Stimulated activated CD4-positive, alpha-beta T cell treated with anti-CD3 and anti-CD28 coated beads, Interleukin-15, amount 100 ng/mL, for 48 hours (primary cell): ENCODE data around the gene CMSS1.

Source experiments
- DNase-seq, 2 donors: peaks; one replicate each; pipeline ENCODE4 v3.0.0-alpha.2; 2020; ENCODE audit warnings: low read depth in 2 of 2

CMSS1 gene

DNA sequence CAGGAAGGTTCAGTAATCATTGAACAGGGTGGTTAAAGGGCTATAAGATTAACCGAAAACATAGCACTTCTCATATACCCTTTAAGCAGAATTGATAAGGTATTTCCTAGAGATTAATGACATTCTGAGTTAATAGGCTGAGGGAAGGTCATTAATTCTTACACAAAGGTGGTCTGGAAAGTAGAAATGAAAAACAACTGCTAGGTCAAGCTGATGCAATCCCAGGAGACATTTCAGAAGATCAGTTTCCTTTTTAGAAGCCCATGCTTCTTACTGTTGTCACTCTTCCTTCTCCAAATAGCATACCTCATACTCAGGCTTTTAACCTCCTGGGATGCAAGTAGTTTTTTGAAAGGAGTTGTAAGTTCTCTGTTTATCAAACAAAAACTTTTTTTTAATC is 287.8 kb downstream of the CMSS1 start:
- DNase-seq: no peak

DNA sequence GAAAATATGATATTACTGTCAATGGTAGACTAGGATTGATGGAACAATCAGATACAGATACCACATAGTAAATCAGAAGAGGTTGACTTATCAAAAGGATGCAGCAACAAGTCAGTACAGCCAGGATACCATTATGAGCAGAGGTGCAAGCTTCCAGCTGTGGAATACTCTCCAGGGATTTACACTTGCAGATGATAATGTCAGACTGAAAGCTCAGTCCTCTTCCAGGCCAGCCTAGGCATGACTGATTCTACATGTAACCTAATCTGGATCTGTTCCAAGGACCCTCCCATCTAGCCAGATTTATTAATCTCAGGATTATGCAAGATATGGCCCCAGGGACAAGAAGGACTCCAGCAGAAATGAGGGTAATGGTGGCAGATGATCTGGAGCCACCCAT is 288.4 kb downstream of the CMSS1 start:
- DNase-seq: no peak

DNA sequence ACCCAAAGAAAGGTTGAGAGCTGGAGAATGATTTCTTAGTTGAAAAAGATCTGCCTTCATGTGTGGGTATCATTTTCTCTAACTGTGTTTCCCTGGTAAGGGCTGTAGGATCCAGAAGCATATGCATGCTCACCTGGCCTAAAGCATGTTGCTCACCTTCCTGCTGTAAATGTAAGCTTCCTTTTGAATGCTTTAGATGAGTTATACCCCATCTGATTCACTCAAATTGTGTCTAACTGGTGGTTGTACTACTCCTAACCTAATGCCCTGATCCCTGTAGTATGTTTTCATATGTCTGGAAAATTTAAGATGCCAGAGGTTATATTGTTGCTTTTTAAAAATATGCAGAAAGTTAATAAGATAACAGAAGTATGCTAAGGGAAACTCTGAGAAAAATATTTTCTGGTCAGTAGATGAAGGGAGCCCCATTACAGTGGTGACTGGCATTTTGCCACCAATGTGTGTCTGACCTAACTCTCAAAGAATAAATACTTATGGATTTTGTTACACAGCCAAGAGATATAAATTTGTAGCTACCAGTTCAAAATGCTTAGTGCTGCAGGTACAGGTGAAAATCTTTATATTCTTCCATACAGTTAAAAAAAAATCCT is 289.0 kb downstream of the CMSS1 start:
- DNase-seq: no peak

DNA sequence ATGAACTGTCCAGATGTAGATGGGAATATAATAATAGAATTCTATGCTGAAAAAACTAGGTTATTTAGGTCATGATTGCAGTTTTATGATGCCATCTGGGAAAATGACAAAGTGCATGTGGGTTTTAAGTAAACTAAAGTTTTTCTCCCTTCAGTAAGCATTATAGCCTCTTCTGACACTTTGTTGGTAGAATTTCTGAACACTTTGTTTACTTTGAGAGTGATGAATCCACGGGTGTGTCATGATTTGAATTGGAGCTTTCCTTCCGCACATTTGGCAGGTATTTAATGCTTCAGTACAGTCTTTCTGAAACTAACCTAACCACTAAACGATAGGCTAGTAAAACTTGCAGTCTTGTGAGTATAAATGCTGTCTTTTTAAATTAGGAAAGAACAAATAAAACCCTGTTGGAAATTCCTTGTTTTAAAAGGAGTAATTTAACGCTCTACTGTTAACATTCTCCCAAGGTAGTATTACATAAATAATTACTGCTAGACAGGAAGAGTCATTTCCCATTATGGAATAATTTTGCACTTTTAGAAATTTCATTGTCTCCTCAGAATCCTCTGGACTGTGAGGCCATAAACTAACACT is 289.7 kb downstream of the CMSS1 start:
- no peak for DNase-seq

DNA sequence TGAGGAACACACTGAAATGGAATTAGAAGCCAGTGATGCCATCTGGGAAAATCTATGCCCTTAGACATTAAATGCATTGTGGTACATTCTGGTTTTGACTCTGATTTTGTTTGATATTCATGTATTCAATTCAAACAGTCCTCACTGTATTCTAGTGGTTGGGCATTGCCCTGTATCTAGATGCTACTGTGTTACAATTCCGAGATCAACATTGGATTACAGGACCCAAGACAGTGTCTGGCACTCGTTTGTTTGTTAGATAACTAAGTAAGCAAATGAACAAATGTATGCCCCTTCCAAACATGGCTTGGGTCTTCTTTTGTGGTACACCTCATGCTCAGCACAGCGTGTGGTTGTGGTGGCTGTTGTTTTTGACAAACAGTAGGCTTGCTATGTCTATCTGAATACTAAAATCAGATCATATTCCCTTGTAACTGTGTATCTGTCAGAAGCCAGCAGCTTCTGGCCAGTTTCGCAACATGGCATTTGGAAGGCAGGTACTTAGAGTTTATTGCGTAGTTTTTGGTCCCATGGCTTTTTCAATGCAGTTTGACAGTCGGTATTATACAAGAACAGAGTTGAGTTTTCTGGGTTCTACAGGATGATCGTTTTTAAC is 290.9 kb downstream of the CMSS1 start:
- DNase-seq: no peak

DNA sequence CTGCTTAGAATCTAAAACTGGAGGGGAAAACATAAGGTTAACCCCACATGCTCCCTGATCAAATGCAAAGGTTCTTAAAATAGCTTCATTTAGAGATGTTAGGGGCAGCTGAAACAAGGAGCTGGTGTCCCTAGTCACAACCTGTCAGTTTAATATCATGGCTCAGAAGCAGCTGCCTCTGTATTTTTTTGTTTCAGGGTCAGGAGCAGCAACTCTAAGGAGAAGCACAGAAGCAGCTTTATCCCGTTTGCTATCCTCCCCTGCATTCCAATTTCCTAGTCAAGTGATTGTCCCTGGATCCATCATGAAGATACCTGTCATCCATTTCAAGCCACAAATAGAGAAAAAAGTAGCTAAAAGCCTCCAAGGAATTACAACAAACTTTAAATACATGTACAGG is 292.5 kb downstream of the CMSS1 start:
- DNase-seq: no peak

DNA sequence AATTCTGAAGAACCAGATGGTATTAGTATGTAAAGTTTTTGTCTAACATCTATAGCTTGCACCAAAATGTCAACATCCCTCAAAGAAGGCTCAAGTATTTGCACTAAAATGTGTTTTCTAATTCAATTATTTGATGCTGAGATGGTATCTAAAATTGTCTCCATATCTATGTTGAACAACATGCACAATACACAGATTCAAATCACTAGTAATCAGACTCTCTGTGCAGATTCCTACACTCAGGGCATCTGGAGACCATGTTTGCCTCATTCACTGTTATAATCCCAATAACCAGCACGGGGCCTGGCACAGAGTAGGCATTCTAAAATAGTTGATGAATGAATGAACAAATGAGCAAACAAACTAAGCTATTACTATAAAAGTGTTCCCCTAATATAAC is 294.1 kb downstream of the CMSS1 start:
- no peak for DNase-seq

DNA sequence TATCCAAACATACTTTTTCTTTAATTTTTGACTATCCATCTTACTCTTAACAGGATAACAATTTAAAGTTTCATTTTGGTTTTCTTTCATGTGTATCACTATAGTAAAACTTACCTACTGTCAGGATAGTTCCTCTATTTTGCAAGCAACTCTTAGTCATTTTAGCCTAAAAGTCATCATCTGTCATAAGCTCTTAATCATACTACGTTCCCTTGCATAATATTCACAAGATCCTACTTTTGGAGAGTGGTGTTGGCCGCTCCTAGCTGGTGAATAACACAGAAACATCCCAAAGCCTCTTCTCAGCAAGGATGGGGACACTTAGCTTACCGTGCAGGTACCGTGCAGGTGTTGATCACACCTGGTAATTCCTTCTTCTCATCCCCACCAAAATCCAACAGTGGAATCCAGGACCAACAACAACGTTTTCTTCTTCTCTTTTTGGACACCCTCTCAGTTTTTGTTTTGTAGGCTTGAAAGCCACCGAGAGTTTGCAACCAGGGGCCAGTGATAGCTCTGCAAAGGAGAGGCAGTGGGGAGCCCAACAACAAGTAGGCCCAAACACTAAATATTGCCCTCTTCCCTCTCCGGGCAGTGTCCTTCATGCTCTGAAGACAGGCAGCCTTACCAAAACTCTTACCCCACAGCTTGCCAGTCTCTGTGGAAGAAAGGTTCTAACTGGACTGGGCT is 296.2 kb downstream of the CMSS1 start:
- DNase-seq: no peak

DNA sequence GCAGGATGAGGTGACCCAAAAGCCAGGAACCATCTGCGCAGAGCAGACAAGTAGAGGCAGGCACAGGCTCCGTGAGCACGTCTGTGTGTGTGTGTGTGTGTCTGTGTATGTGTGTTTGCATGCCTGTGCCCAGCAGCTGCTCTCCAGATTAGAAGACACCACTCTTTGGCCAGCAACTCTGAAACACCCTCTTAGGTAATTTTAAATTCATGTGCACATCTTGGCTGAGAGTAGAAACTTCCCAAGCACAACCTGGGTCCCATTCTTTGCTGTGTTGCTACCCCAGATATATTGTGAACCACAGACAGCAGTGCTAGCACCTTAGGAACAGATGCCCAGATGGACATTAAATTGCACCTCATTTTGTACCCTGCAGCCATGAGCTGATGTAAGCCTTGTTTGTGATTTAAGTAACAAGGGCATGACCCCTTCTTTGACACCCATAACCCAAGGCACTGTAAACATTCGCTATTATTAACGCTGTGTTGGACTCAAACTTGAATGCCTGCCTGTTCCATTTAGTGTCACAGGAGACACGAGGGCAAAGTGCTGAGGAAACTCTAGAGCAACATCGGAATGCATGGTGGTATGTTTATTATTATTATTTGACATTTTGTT is 296.9 kb downstream of the CMSS1 start, which contains the start of gene FILIP1L:
TSS of gene FILIP1L (minus strand) at position 89 of the 618 bp plus-strand sequence.
- no peak for DNase-seq

DNA sequence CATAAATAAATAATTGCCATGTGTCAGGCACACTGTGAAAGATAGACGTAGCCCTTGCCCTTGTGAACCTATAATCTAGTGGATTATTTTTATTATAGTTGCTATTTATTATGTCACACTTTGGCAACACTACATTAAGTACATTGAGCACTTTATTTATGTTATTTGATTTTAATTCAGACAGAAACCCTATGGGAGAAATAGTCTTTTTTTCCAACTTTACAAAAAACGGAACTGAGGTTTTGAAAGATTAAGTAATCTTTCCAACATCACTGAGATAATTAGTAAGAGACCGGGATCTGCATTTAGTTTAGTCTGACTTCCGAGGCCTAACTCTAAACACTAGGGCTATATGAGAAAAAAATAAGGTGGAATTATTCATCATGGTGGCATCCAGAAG is 299.4 kb downstream of the CMSS1 start:
- DNase-seq: no peak

DNA sequence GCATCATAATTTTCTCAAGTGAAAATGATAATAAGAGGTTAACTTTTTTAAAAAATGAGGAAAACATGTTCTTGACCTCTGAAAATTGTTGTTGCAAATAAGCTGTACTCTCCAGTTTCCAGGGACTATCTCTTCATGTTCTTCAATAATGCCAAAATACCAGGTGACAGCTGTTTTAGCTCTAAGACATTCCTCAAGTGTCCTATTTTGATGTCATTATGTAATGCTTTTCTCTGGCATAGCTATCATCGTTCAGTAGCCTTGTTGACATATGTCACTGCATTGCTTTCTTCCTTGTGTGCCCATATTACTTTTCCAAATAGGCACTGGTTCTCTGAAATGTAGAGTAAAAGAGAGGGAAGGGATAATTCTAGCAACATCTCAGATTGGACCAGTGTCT is 302.4 kb downstream of the CMSS1 start:
- DNase-seq: no peak

DNA sequence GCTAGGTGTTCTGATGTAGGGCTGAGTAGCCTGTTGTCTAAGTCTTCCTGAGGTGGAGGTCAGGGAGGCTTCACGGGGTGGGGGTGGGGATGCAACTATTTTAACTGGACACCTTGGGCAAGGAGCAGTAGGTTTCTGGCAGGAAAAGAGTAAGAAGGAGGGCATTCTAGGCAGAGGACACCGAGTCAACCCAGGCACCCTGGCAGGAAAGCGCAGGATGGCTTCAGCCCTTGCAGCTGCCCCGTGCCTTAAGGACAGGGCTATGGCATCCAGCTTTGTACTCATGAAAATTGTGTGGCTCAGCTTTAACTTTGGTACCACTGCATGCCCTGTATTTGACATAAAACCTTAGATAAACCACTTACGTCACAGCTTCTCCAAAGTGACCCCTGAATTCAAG is 303.0 kb downstream of the CMSS1 start:
- DNase-seq: no peak

DNA sequence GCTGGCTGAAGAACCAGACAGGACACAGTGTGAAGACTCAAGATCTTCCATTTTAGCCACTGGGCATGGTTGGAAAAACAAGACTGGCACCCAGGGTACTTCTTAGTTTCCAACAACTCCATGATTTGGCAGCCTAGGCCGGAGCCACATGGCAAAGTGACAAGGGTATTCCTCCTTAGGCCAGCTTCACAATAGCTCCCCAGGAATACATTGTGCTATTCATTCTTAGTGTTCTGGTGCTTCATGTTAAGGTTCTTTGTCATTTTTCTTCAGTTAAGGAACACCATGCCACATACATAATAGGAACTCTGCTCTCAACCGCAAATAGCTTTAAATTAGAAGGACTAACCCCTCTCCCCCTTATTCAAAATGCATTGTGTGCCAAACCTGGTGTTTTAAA is 304.7 kb downstream of the CMSS1 start:
- no peak for DNase-seq

DNA sequence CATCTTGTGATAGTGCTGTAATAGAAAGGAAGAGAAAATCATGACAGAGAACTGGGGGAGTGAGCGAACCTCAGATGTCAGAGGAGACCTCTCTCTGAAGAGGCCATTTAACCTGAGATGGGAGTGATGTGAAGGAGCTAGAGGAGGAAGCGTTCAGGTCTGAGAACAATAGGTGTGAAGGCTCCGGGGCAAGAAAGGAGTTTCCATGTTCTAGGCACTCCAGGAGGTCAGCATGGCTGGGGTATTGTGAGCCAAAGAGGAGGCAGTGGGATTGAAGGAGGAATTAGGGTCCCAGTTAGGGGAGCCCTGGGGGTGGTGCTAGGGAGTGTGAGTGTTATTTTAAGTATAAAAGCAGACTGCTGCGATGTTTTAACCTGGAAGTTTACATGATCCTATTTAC is 305.4 kb downstream of the CMSS1 start:
- no peak for DNase-seq

DNA sequence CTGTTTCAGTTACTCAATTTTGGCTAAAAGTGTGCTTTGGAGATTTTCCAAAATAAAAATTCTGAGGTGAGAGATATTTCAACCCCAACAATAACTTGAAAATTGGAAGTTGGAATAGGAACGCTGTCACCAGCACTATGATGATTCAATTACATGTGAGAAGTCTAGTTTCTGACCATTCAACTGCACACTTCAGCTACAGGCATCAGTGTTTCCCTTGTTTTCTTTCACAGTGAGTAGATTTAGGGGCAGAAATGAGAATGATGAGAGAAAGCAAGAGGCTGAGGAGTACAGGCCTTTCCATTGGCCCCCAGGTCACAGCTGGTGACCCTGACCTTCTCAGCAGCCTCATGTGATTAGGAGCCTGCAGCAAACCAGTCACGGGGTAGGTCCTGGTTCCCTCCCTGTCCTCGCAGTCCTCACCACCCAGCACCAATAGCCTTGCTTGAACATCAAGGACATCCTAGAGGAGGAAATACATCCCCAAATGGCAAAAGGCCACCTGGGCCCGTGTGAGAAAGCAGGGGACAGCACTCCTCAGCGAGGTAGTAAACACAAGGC is 306.6 kb downstream of the CMSS1 start:
- DNase-seq: no peak

DNA sequence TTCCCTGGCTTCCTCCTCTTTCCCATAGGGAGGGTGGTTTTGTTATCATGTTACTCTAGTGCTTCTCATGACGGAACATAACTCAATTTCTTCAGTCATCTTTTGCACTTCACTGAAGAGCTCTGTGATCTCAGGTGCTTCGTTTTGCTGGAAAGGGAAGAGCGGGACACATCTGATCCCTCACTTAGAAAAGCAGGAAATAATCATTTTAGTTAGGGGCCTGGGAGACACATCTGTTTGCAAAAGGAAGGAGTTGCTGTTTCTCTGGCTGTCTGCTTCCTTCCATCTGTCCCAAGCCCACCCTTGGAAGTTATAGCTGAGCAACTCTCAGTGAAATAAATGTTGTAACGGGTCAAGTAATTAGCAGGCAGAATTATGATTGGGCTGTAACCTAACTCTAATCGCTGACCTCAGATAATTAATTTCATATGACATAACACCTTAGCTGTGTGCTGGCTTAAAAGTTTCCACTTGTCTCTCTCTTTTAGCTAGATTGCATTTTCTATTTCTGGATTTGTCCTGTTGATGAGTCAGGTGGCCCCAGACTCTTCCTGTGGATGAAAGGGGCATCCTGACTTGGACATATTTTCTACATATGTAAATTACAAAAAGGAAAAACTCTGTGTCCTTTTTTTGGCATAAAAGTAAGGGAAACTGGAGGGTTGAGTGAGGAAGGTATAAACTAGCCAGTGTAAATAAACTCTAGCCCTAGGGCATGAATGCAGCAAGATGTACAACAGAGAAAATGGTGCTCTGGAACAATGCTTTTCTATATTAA is 307.7 kb downstream of the CMSS1 start:
- no peak for DNase-seq

DNA sequence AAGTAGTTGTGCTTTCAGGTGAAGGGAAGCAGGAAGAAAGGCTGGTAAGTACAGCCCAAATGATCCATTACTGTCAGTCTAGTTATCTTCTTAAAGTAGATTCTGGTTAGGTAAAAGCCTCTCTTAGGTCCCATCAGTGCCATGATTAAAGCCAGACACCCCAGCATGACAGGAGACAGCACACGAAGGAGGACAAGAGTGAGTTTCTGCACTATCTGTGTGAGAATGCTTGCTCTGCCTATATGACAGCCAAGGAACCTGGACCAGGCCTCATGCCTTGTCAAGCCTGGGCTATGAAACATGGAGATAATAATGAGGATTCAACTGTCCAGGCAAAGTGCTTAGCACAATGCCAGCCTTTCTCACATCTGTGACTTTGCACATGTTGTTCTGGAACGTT is 310.1 kb downstream of the CMSS1 start:
- no peak for DNase-seq

DNA sequence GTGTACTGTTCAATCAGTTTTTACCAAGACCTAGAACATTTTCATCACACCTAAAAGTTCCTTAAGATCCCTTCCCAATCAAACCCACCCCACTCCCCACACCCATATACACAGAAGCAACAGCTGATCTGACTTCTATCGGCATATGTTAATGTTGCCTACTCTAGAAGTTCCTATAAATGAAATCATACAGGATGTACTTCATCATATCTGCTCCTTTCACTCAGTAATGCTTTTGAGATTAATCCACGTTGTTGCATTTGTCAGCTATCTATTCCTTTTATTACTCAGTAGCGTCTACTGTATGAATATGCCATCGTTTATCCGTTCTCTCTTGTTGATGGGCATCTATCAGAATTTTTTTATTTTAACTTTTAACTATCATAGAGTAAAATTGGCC is 310.9 kb downstream of the CMSS1 start:
- DNase-seq: no peak

DNA sequence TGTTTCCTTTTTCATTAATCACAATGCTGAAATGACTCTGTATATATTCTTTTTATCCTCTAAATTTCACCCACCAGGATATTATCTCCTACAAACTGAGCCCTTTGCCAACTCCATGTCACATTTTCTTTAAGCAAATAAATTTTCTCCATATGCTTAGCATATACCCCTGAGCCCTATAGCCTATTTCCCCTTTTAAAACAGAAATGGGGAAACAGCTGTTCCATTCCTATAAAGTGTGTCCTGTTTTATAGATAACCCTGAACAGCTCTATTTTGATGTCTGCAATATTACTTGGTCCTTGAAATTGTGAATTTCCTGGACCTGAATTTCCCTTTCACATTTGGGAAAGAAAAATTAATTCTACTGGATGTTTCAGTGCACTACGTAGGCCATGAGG is 312.3 kb downstream of the CMSS1 start:
- DNase-seq: no peak

DNA sequence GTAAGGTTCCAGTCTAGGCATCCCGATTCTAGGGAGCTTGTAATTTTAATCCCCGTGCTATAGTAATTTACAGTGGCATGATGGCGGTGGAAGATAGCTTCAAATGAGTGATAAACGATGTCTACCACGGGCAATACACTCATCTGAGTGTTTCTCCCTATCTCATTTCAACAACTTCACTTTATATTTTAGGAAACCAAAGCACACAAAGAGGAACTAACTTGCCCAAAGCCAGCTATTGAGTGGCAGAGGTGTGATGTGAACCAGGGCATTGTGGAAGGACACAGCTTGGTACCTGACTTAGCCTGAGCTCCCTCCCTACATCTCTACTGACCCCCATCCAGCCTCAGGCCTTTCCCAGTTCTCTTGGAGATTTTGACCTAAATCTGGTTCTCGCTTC is 313.6 kb downstream of the CMSS1 start:
- no peak for DNase-seq

DNA sequence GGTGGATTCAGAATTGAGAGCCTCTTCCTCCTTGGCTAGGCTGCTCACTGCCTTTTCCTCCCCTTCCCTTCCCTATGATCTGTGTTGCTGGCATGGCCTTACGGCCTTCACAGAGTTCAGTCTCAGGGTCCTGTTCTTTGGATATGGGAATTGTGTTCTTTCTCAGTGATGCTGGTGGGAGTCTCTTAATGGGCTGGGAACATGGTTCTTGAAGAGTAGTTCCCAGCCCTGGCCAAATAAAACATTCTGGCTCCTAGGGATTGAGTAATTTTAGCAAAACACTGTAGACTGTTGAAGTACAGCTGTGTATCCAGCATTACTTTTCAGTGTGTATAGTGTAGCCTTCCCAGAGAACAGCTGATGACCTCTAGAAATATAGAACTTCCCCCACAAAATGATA is 319.3 kb downstream of the CMSS1 start:
- no peak for DNase-seq

DNA sequence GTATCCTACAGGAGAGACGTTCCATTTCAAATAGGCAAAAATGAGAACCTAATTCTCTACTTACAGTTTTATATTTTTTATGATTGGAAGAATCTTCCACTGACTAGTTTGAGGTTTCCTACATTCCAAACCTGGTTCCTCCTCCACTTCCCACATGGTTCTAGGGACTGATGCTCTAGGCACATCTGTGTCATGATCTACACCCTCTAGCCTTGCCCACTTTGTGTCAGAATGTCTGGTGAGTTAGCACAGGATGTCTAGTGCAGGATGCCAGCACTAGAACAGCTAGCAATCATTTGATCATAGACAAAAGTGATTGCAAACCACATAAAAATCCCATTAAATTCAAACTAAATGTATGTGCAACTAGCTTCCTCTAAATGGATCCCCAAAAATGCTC is 323.3 kb downstream of the CMSS1 start:
- DNase-seq: no peak
